CD4-positive, alpha-beta memory T cell (primary cell): Measurements from ENCODE around the gene NOP16. TPM values are rescaled to one million over a fixed set of nuclear protein-coding genes. Genes with fewer than 3 reads are reported as not detected.

Experiments used
- CTCF ChIA-PET: fragments of 350-600 bp; sonication (Branson Sonifier 250); formaldehyde crosslinking; loops from one replicate; lab custom pipeline; 2021; ENCODE audit warnings: inconsistent platforms; ENCODE audit not compliant: partially characterized antibody; lab: Charles Lee
- POLR2A ChIA-PET: fragments of 350-600 bp; sonication (Branson Sonifier 250); formaldehyde crosslinking; loops from one replicate; lab custom pipeline; 2021; ENCODE audit not compliant: partially characterized antibody; lab: Charles Lee
- DNase-seq, 5 donors: peaks; one replicate each; pipeline versions ENCODE4 v3.0.0 to v3.0.0-alpha.2; 2020 to 2022; ENCODE audit warnings: mixed read lengths in 1 of 5
- H3K27ac ChIP-seq: one replicate; pipeline ENCODE4 v1.7.0; 2013; ENCODE audit warnings: low read depth, low read length
- H3K27me3 ChIP-seq: 2 replicates; pipeline ENCODE4 v1.7.0; 2013; ENCODE audit warnings: mild to moderate bottlenecking, low read length, moderate library complexity; ENCODE audit not compliant: insufficient read depth
- H3K36me3 ChIP-seq: 2 replicates; pipeline ENCODE4 v1.7.0; 2013; ENCODE audit warnings: mild to moderate bottlenecking, low read length, moderate library complexity; ENCODE audit not compliant: insufficient read depth
- H3K4me1 ChIP-seq: 2 replicates; pipeline ENCODE4 v1.7.0; 2013; ENCODE audit warnings: mild to moderate bottlenecking, low read length, moderate library complexity; ENCODE audit not compliant: insufficient read depth
- H3K4me3 ChIP-seq, 2 donors: one replicate each; pipeline ENCODE4 v1.7.0; 2013; ENCODE audit warnings: low read length in 2 of 2, mild to moderate bottlenecking in 1 of 2
- H3K9me3 ChIP-seq, 2 donors: one replicate each; pipeline ENCODE4 v1.7.0; 2013; ENCODE audit warnings: low read length in 2 of 2, control low read depth in 1 of 2; ENCODE audit not compliant: control insufficient read depth in 1 of 2
- H3K27ac Mint-ChIP-seq, 7 donors: one replicate each; pipeline ENCODE4 v1.8.0; 2020 to 2021; ENCODE audit warnings: mixed read lengths in 7 of 7, mild to moderate bottlenecking in 6 of 7, inconsistent platforms in 3 of 7, moderate library complexity in 3 of 7
- H3K27me3 Mint-ChIP-seq, 2 donors: one replicate each; pipeline ENCODE4 v1.8.0; 2020 to 2021; ENCODE audit warnings: mixed read lengths in 2 of 2
- H3K36me3 Mint-ChIP-seq, 2 donors: one replicate each; pipeline ENCODE4 v1.8.0; 2020 to 2021; ENCODE audit warnings: mixed read lengths in 2 of 2, inconsistent platforms in 1 of 2, mild to moderate bottlenecking in 1 of 2
- H3K4me1 Mint-ChIP-seq, 4 donors: one replicate each; pipeline ENCODE4 v1.8.0; 2020 to 2021; ENCODE audit warnings: mixed read lengths in 4 of 4, mild to moderate bottlenecking in 1 of 4
- H3K4me3 Mint-ChIP-seq, 8 donors: one replicate each; pipeline ENCODE4 v1.8.0; 2020 to 2021; ENCODE audit warnings: mixed read lengths in 8 of 8, mild to moderate bottlenecking in 7 of 8, moderate library complexity in 6 of 8, inconsistent platforms in 3 of 8
- H3K9me3 Mint-ChIP-seq, 8 donors: one replicate each; pipeline ENCODE4 v1.8.0; 2020 to 2021; ENCODE audit warnings: mixed read lengths in 8 of 8, mild to moderate bottlenecking in 5 of 8, inconsistent platforms in 3 of 8, moderate library complexity in 1 of 8
- intact Hi-C: fragments of 100-400 bp; cut with micrococcal nuclease; formaldehyde crosslinking; loops from one replicate; pipeline ENCODE4 v1.15.1; 2023
- polyA plus RNA-seq, 2 donors: library from polyadenylated mRNA; unstranded; fragments of 300-500 nt; fragmentation: Illumina TruSeq; gene quantifications; one replicate each; pipeline ENCODE4 v1.2.3, GENCODE V29; 2021
- total RNA-seq, 2 experiments: library from RNA; stranded (reverse); gene quantifications; one replicate each; pipeline ENCODE4 v1.2.3, GENCODE V29; 2021

NOP16 gene
- 10 to 100 TPM; 16.9 to 19.4 TPM for total RNA-seq
- 10 to 100 TPM; 19.3 to 46.3 TPM for polyA plus RNA-seq

- H3K4me1 Mint-ChIP-seq, result peaks cover 17 to 45% (median 30%) of the 10 kb centered on the region in 4 donors
- no peaks in the 10 kb centered on the region for H3K27me3 Mint-ChIP-seq
- Histone ChIP-seq H3K4me3 (peak within 1 kb of the TSS; percentile 90 to 99), H3K36me3 (peaks cover 30% of the 10 kb centered on the region), H3K27me3 (no peaks in the 10 kb centered on the region), H3K4me1 (peaks cover 33% of the 10 kb centered on the region), H3K27ac (peak within 1 kb of the TSS; percentile 91), H3K9me3 (no peaks in the 10 kb centered on the region)
- peak within 1 kb of the TSS; percentile 96 to 100 (median 100) for H3K27ac Mint-ChIP-seq
- H3K9me3 Mint-ChIP-seq, result peaks cover 0 to 1% (median 0%) of the 10 kb centered on the region in 8 donors
- ChIA-PET CTCF (interaction anchor here (1.0 to 1.3 kb wide), 2 partner anchors 27 to 185 kb away, joined by 3 read pairs; no protein-coding TSS in a partner anchor), POLR2A (interaction anchor here (0.8 to 2.5 kb wide), 17 partner anchors 8 to 910 kb away, joined by 3 to 40 read pairs (median 5); partner anchors contain the start of genes CLTB, FAF2, KIAA1191 and RNF44)
- H3K36me3 Mint-ChIP-seq, result peaks cover 20 to 66% of the 10 kb centered on the region in 2 donors
- intact Hi-C loops, result loop anchor here (1.0 kb wide), 6 partner anchors 23 to 259 kb away; partner anchors contain the start of genes ARL10, CLTB, FAF2 and KIAA1191
- DNase-seq, result peak; percentile 98 to 100 (median 99)
- H3K4me3 Mint-ChIP-seq, result peak within 1 kb of the TSS; percentile 95 to 100 (median 97)
Observed at GRCh38 chr5:176388444-176389134, at the start of gene NOP16, which contains the start of gene HIGD2A. NOP16 (minus strand) TSS chr5:176388598; CDS start chr5:176388539, 59 bp downstream. HIGD2A (plus strand) TSS chr5:176388751; CDS start chr5:176388820, 69 bp downstream.

GRCh38 chr5:176436656-176437055 is 48.3 kb upstream of the NOP16 start:
- Mint-ChIP-seq H3K27ac (peak overlapping the region in 6 of 7 donors; percentile 2 to 88 (median 46)), H3K27me3 (peaks cover 3 to 5% of the 10 kb centered on the region in 2 donors), H3K9me3 (no peaks in the 10 kb centered on the region), H3K4me1 (peaks cover 7 to 16% (median 9%) of the 10 kb centered on the region in 4 donors), H3K36me3 (no peaks in the 10 kb centered on the region), H3K4me3 (peak overlapping the region; percentile 62 to 88 (median 77))
- peak in 1 of 5 donors; percentile 45 for DNase-seq
- intact Hi-C loops, result no loop called here
- POLR2A ChIA-PET, result interaction anchor here (1.0 kb wide), 1 partner anchor 11 kb away, joined by 7 read pairs; the partner anchor contains the start of gene FAF2
- H3K27ac ChIP-seq, result no peak overlapping the region
- CTCF ChIA-PET, result interaction anchor here (1.6 kb wide), 1 partner anchor 11 kb away, joined by 6 read pairs; no protein-coding TSS in a partner anchor
- no peak overlapping the region for H3K4me3 ChIP-seq
- peaks cover 7% of the 10 kb centered on the region for H3K4me1 ChIP-seq
- no peaks in the 10 kb centered on the region for H3K27me3 ChIP-seq
- H3K9me3 ChIP-seq, result no peaks in the 10 kb centered on the region
- no peaks in the 10 kb centered on the region for H3K36me3 ChIP-seq

- Histone ChIP-seq H3K9me3 (no peaks in the 10 kb centered on the region), H3K27ac (no peak overlapping the region), H3K4me1 (peaks cover 7% of the 10 kb centered on the region), H3K27me3 (no peaks in the 10 kb centered on the region), H3K4me3 (no peak overlapping the region), H3K36me3 (no peaks in the 10 kb centered on the region)
- no peak for DNase-seq
- Mint-ChIP-seq H3K36me3 (no peaks in the 10 kb centered on the region), H3K27ac (no peak overlapping the region), H3K4me1 (peaks cover 9 to 16% (median 9%) of the 10 kb centered on the region in 4 donors), H3K27me3 (peaks cover 3 to 4% of the 10 kb centered on the region in 2 donors), H3K9me3 (no peaks in the 10 kb centered on the region), H3K4me3 (peak overlapping the region in 1 of 8 donors; percentile 36)
- POLR2A ChIA-PET, result no interaction called here
- intact Hi-C loops, result no loop called here
- CTCF ChIA-PET, result no interaction called here
Observed at GRCh38 chr5:176432707-176433106, 44.3 kb upstream of the NOP16 start.

GRCh38 chr5:176429972-176430371 is 41.6 kb upstream of the NOP16 start:
- peaks cover 0 to 5% (median under 1%) of the 10 kb centered on the region in 4 donors for H3K4me1 Mint-ChIP-seq
- H3K9me3 ChIP-seq, result no peaks in the 10 kb centered on the region
- no peaks in the 10 kb centered on the region for H3K36me3 Mint-ChIP-seq
- H3K36me3 ChIP-seq, result no peaks in the 10 kb centered on the region
- no peaks in the 10 kb centered on the region for H3K27me3 ChIP-seq
- intact Hi-C loops, result no loop called here
- peaks cover 3 to 4% of the 10 kb centered on the region in 2 donors for H3K27me3 Mint-ChIP-seq
- no peak overlapping the region for H3K27ac Mint-ChIP-seq
- no peaks in the 10 kb centered on the region for H3K4me1 ChIP-seq
- ChIA-PET POLR2A (no interaction called here), CTCF (interaction anchor here (0.9 to 1.2 kb wide), 2 partner anchors 39 to 114 kb away, joined by 3 read pairs; no protein-coding TSS in a partner anchor)
- H3K4me3 Mint-ChIP-seq, result no peak overlapping the region
- no peaks in the 10 kb centered on the region for H3K9me3 Mint-ChIP-seq
- H3K27ac ChIP-seq, result no peak overlapping the region
- no peak for DNase-seq
- no peak overlapping the region for H3K4me3 ChIP-seq

GRCh38 chr5:176427971-176428370 is 39.6 kb upstream of the NOP16 start:
- Mint-ChIP-seq H3K27me3 (peaks cover 4 to 6% of the 10 kb centered on the region in 2 donors), H3K4me3 (no peak overlapping the region), H3K9me3 (no peaks in the 10 kb centered on the region), H3K4me1 (peaks cover 0 to 5% (median under 1%) of the 10 kb centered on the region in 4 donors), H3K36me3 (no peaks in the 10 kb centered on the region), H3K27ac (peak overlapping the region in 1 of 7 donors; percentile 59)
- POLR2A ChIA-PET, result no interaction called here
- intact Hi-C loops, result no loop called here
- no peak for DNase-seq
- no peaks in the 10 kb centered on the region for H3K36me3 ChIP-seq
- H3K27ac ChIP-seq, result no peak overlapping the region
- no peak overlapping the region for H3K4me3 ChIP-seq
- no peaks in the 10 kb centered on the region for H3K27me3 ChIP-seq
- no peaks in the 10 kb centered on the region for H3K9me3 ChIP-seq
- no peaks in the 10 kb centered on the region for H3K4me1 ChIP-seq
- CTCF ChIA-PET, result interaction anchor here (0.7 kb wide), 1 partner anchor 219 kb away, joined by 4 read pairs; no protein-coding TSS in a partner anchor

- no peaks in the 10 kb centered on the region for H3K9me3 Mint-ChIP-seq
- H3K27ac ChIP-seq, result no peak overlapping the region
- H3K36me3 Mint-ChIP-seq, result no peaks in the 10 kb centered on the region
- H3K4me3 ChIP-seq, result no peak overlapping the region
- no peaks in the 10 kb centered on the region for H3K9me3 ChIP-seq
- H3K27me3 Mint-ChIP-seq, result peaks cover 3 to 4% of the 10 kb centered on the region in 2 donors
- CTCF ChIA-PET, result interaction anchor here (1.4 kb wide), 1 partner anchor 152 kb away, joined by 3 read pairs; no protein-coding TSS in a partner anchor
- intact Hi-C loops, result no loop called here
- H3K27ac Mint-ChIP-seq, result no peak overlapping the region
- H3K36me3 ChIP-seq, result no peaks in the 10 kb centered on the region
- no peaks in the 10 kb centered on the region for H3K4me1 ChIP-seq
- no peaks in the 10 kb centered on the region for H3K27me3 ChIP-seq
- H3K4me3 Mint-ChIP-seq, result no peak overlapping the region
- DNase-seq, result no peak
- POLR2A ChIA-PET, result no interaction called here
- peaks cover 0 to 1% (median 0%) of the 10 kb centered on the region in 4 donors for H3K4me1 Mint-ChIP-seq
Observed at GRCh38 chr5:176426876-176427275, 38.5 kb upstream of the NOP16 start.

- Histone ChIP-seq H3K27ac (no peak overlapping the region), H3K36me3 (no peaks in the 10 kb centered on the region), H3K4me3 (no peak overlapping the region), H3K9me3 (no peaks in the 10 kb centered on the region), H3K27me3 (no peaks in the 10 kb centered on the region), H3K4me1 (no peaks in the 10 kb centered on the region)
- H3K4me1 Mint-ChIP-seq, result peaks cover 0 to 1% (median 0%) of the 10 kb centered on the region in 4 donors
- H3K36me3 Mint-ChIP-seq, result no peaks in the 10 kb centered on the region
- H3K9me3 Mint-ChIP-seq, result no peaks in the 10 kb centered on the region
- DNase-seq, result no peak
- peaks cover 3 to 4% of the 10 kb centered on the region in 2 donors for H3K27me3 Mint-ChIP-seq
- intact Hi-C loops, result no loop called here
- no peak overlapping the region for H3K4me3 Mint-ChIP-seq
- POLR2A ChIA-PET, result interaction anchor here (1.1 kb wide), 1 partner anchor 22 kb away, joined by 4 read pairs; the partner anchor contains the start of gene FAF2
- CTCF ChIA-PET, result no interaction called here
- H3K27ac Mint-ChIP-seq, result no peak overlapping the region
Observed at GRCh38 chr5:176425791-176426190, 37.4 kb upstream of the NOP16 start.
